Liver (tissue), 9 donors: ENCODE results near the gene CPZ. TPM values are rescaled to one million over a fixed set of nuclear protein-coding genes. Genes with fewer than 3 reads are reported as not detected.

ENCODE experiments used
- DNase-seq: peaks from one replicate; pipeline ENCODE4 v3.0.0-alpha.2; 2017; ENCODE audit warnings: low spot score
- H3K27ac ChIP-seq, 2 donors: one replicate each; pipeline ENCODE4 v1.7.0; 2013; ENCODE audit warnings: inconsistent platforms in 2 of 2, low read length in 2 of 2, control low read depth in 1 of 2, low read depth in 1 of 2, mild to moderate bottlenecking in 1 of 2
- H3K27me3 ChIP-seq, 4 donors: one replicate each; pipeline versions ENCODE4 v1.6.1 to v1.7.0; 2013; ENCODE audit warnings: low read length in 3 of 4, inconsistent platforms in 1 of 4, mild to moderate bottlenecking in 1 of 4, moderate library complexity in 1 of 4; ENCODE audit not compliant: control insufficient read depth in 4 of 4, insufficient read depth in 4 of 4
- H3K36me3 ChIP-seq, 4 donors: one replicate each; pipeline versions ENCODE4 v1.6.1 to v1.7.0; 2013; ENCODE audit warnings: low read length in 3 of 4, mild to moderate bottlenecking in 3 of 4, low read depth in 1 of 4, moderate library complexity in 1 of 4; ENCODE audit not compliant: control insufficient read depth in 4 of 4, insufficient read depth in 3 of 4
- H3K4me1 ChIP-seq, 4 donors: one replicate each; pipeline versions ENCODE4 v1.6.1 to v1.7.0; 2013; ENCODE audit warnings: low read length in 3 of 4, mild to moderate bottlenecking in 3 of 4, moderate library complexity in 1 of 4; ENCODE audit not compliant: control insufficient read depth in 4 of 4, insufficient read depth in 4 of 4
- H3K4me3 ChIP-seq, 3 donors: one replicate each; pipeline versions ENCODE4 v1.6.1 to v1.7.0; 2013; ENCODE audit warnings: low read length in 3 of 3, control low read depth in 1 of 3, low read depth in 1 of 3, mild to moderate bottlenecking in 1 of 3
- H3K9ac ChIP-seq, 2 donors: one replicate each; pipeline ENCODE4 v1.7.0; 2013; ENCODE audit warnings: low read length in 2 of 2, mild to moderate bottlenecking in 2 of 2, moderate library complexity in 2 of 2, control low read depth in 1 of 2, low read depth in 1 of 2
- H3K9me3 ChIP-seq, 4 donors: one replicate each; pipeline versions ENCODE4 v1.6.1 to v1.7.0; 2013; ENCODE audit warnings: low read length in 3 of 4; ENCODE audit not compliant: control insufficient read depth in 4 of 4
- EGR1 ChIP-seq, 2 donors: IDR thresholded peaks; 2 replicates each; pipeline ENCODE4 v1.6.1; 2016 to 2018; ENCODE audit warnings: antibody characterized with exemption in 2 of 2, low read depth in 2 of 2
- FOXA1 ChIP-seq: IDR thresholded peaks from 2 replicates; pipeline ENCODE4 v1.6.1; 2016; ENCODE audit warnings: antibody characterized with exemption
- GABPA ChIP-seq, 2 donors: IDR thresholded peaks in 1 of 2; conservative IDR thresholded peaks in 1 of 2; 2 replicates each; pipeline ENCODE4 v1.6.1; 2016; ENCODE audit warnings: antibody characterized with exemption in 2 of 2, mild to moderate bottlenecking in 1 of 2, moderate library complexity in 1 of 2
- HNF4A ChIP-seq, 2 donors: conservative IDR thresholded peaks; 2 replicates each; pipeline ENCODE4 v1.6.1; 2016; ENCODE audit warnings: antibody characterized with exemption in 2 of 2, mild to moderate bottlenecking in 2 of 2
- HNF4G ChIP-seq: IDR thresholded peaks from 2 replicates; pipeline ENCODE4 v1.6.1; 2016; ENCODE audit warnings: antibody characterized with exemption
- JUND ChIP-seq, 2 donors: IDR thresholded peaks; 2 replicates each; pipeline ENCODE4 v1.6.1; 2016; ENCODE audit warnings: antibody characterized with exemption in 2 of 2
- NR2F2 ChIP-seq: IDR thresholded peaks from 2 replicates; pipeline ENCODE4 v1.6.1; 2016; ENCODE audit warnings: antibody characterized with exemption
- RAD21 ChIP-seq, 2 donors: IDR thresholded peaks; 2 replicates each; pipeline ENCODE4 v1.6.1; 2016; ENCODE audit warnings: antibody characterized with exemption in 2 of 2, mild to moderate bottlenecking in 2 of 2
- RXRA ChIP-seq, 2 donors: IDR thresholded peaks; 2 replicates each; pipeline ENCODE4 v1.6.1; 2017 to 2018; ENCODE audit warnings: antibody characterized with exemption in 2 of 2, mild to moderate bottlenecking in 1 of 2
- SP1 ChIP-seq: IDR thresholded peaks from 2 replicates; pipeline ENCODE4 v1.6.1; 2018; ENCODE audit warnings: antibody characterized with exemption, mild to moderate bottlenecking
- TAF1 ChIP-seq: conservative IDR thresholded peaks from 2 replicates; pipeline ENCODE4 v1.6.1; 2016; ENCODE audit warnings: antibody characterized with exemption, mild to moderate bottlenecking
- WGBS: extraction: QIAGEN DNeasy Blood & Tissue Kit; methylation state at CpG from one replicate; pipeline ENCODE4 v1.1.7; 2013; 5-methylcytosine and 5-hydroxymethylcytosine counted together
- polyA plus RNA-seq, 2 donors: library from polyadenylated mRNA; stranded (reverse) in 1 of 2; unstranded in 1 of 2; fragments of 200-250 nt in 1 of 2; fragments of >200 nt in 1 of 2; fragmentation: Nextera tagmentation in 1 of 2; extraction: Ambion mirVana in 1 of 2; gene quantifications; one replicate each; pipeline versions ENCODE4 v1.2.1 to v1.2.3, GENCODE V29; 2013 to 2015
- total RNA-seq, 2 donors: library from RNA; depleted of rRNA; stranded (reverse); fragments of >200 nt; gene quantifications; one replicate each; pipeline ENCODE4 v1.2.3, GENCODE V29; 2014
- TF ChIP-seq, protein P1 (sequence below): IDR thresholded peaks from 2 replicates; pipeline ENCODE4 v1.6.1; 2016; ENCODE audit warnings: antibody characterized with exemption
- TF ChIP-seq, protein P2 (sequence below): IDR thresholded peaks from 2 replicates; pipeline ENCODE4 v1.6.1; 2016; ENCODE audit warnings: antibody characterized with exemption, mild to moderate bottlenecking
- TF ChIP-seq, protein P3 (sequence below): fragments of 150-350 bp; IDR thresholded peaks from 2 replicates; pipeline ENCODE4 v1.5.1; 2017; ENCODE audit warnings: improper control_type of control experiment, low read depth, low read length; ENCODE audit not compliant: missing input control
- TF ChIP-seq, protein P4 (sequence below): IDR thresholded peaks from 2 replicates; pipeline ENCODE4 v1.6.1; 2016; ENCODE audit warnings: antibody characterized with exemption
- TF ChIP-seq, protein P5 (sequence below): IDR thresholded peaks from 2 replicates; pipeline ENCODE4 v1.6.1; 2016; ENCODE audit warnings: antibody characterized with exemption
- donor health status: healthy.
- donor health status: healthy.
- donor health status: healthy.
- donor health status: healthy.
- donor health status: healthy.

The CPZ gene
- total and polyA plus RNA-seq, 4 donors: 0.51 to 1.8 (median 1.4) TPM

DNA sequence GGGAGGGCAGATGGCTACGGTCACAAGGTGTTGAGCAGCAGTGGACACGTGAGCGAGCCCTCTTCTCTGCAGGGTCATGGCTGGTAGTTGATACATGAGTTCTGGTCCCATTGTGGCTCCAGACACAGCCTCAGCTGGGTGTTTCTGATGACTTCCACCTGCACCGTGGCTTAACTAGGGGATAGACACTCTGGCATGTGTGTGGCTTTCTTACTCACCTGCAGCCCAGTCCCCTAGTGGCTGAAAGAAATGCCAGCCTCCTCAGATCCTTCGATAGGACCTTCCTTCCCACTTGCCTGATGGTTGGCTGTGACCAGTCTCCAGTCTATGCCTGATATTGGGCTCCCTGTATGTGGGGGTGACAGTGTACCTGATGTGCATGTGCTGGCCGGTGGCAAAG lies 7.4 kb upstream of the CPZ start:
- H3K4me3 ChIP-seq: no peak overlapping the region
- WGBS: 39% methylated on average over 6 of the region's 6 CpGs
- TF ChIP-seq RAD21 (IDR thresholded peaks at IDR 0.05) (no peak), JUND (IDR thresholded peaks at IDR 0.05) (no peak), TAF1 (no peak), RXRA (IDR thresholded peaks at IDR 0.05) (no peak), FOXA1 (no peak), EGR1 (IDR thresholded peaks at IDR 0.05; ENCODE audit: low read depth in 2 of 2) (no peak), HNF4A (conservative IDR thresholded peaks at IDR 0.05) (no peak), GABPA (IDR thresholded peaks at IDR 0.05 in 1 of 2, conservative IDR thresholded peaks at IDR 0.05 in 1 of 2) (no peak), NR2F2 (no peak), SP1 (no peak)
- TF ChIP-seq, protein P1, sequence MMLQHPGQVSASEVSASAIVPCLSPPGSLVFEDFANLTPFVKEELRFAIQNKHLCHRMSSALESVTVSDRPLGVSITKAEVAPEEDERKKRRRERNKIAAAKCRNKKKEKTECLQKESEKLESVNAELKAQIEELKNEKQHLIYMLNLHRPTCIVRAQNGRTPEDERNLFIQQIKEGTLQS: no peak
- TF ChIP-seq, protein P2, sequence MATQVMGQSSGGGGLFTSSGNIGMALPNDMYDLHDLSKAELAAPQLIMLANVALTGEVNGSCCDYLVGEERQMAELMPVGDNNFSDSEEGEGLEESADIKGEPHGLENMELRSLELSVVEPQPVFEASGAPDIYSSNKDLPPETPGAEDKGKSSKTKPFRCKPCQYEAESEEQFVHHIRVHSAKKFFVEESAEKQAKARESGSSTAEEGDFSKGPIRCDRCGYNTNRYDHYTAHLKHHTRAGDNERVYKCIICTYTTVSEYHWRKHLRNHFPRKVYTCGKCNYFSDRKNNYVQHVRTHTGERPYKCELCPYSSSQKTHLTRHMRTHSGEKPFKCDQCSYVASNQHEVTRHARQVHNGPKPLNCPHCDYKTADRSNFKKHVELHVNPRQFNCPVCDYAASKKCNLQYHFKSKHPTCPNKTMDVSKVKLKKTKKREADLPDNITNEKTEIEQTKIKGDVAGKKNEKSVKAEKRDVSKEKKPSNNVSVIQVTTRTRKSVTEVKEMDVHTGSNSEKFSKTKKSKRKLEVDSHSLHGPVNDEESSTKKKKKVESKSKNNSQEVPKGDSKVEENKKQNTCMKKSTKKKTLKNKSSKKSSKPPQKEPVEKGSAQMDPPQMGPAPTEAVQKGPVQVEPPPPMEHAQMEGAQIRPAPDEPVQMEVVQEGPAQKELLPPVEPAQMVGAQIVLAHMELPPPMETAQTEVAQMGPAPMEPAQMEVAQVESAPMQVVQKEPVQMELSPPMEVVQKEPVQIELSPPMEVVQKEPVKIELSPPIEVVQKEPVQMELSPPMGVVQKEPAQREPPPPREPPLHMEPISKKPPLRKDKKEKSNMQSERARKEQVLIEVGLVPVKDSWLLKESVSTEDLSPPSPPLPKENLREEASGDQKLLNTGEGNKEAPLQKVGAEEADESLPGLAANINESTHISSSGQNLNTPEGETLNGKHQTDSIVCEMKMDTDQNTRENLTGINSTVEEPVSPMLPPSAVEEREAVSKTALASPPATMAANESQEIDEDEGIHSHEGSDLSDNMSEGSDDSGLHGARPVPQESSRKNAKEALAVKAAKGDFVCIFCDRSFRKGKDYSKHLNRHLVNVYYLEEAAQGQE: no peak
- TF ChIP-seq, protein P3, sequence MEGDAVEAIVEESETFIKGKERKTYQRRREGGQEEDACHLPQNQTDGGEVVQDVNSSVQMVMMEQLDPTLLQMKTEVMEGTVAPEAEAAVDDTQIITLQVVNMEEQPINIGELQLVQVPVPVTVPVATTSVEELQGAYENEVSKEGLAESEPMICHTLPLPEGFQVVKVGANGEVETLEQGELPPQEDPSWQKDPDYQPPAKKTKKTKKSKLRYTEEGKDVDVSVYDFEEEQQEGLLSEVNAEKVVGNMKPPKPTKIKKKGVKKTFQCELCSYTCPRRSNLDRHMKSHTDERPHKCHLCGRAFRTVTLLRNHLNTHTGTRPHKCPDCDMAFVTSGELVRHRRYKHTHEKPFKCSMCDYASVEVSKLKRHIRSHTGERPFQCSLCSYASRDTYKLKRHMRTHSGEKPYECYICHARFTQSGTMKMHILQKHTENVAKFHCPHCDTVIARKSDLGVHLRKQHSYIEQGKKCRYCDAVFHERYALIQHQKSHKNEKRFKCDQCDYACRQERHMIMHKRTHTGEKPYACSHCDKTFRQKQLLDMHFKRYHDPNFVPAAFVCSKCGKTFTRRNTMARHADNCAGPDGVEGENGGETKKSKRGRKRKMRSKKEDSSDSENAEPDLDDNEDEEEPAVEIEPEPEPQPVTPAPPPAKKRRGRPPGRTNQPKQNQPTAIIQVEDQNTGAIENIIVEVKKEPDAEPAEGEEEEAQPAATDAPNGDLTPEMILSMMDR: no peak
- TF ChIP-seq, protein P4, sequence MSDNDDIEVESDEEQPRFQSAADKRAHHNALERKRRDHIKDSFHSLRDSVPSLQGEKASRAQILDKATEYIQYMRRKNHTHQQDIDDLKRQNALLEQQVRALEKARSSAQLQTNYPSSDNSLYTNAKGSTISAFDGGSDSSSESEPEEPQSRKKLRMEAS: no peak
- TF ChIP-seq, protein P5, sequence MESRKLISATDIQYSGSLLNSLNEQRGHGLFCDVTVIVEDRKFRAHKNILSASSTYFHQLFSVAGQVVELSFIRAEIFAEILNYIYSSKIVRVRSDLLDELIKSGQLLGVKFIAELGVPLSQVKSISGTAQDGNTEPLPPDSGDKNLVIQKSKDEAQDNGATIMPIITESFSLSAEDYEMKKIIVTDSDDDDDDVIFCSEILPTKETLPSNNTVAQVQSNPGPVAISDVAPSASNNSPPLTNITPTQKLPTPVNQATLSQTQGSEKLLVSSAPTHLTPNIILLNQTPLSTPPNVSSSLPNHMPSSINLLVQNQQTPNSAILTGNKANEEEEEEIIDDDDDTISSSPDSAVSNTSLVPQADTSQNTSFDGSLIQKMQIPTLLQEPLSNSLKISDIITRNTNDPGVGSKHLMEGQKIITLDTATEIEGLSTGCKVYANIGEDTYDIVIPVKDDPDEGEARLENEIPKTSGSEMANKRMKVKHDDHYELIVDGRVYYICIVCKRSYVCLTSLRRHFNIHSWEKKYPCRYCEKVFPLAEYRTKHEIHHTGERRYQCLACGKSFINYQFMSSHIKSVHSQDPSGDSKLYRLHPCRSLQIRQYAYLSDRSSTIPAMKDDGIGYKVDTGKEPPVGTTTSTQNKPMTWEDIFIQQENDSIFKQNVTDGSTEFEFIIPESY: no peak
- H3K9me3 ChIP-seq: no peaks in the 10 kb centered on the region
- no peaks in the 10 kb centered on the region for H3K36me3 ChIP-seq
- H3K4me1 ChIP-seq: no peaks in the 10 kb centered on the region
- peaks cover 0 to 3% (median 2%) of the 10 kb centered on the region in 4 donors for H3K27me3 ChIP-seq
- DNase-seq: no peak
- H3K27ac ChIP-seq: no peak overlapping the region
- H3K9ac ChIP-seq: no peak overlapping the region

DNA sequence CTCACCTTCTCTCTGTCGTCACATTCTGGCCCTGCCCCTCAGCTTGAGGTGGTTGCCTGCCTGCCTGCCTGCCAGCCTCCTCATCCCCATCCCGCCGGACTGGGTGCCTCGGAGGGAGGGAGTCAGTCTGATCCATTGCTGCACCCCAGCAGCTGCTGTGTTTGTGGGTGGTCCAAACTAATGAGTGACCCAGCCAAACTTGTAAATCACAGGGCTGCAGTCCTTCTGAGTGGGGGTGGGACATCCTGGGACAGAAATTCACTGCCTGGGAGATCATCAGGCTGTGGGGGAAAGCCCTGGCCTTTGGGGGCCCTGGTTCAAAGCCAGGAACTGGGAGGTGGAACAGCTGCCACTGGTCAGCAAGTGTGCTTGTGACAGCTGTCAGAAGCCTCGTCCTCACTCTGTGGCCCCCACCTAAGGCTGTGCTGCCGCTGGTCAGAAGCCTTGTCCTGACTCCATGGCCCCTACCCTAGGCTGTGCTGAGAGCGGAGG lies 6.8 kb upstream of the CPZ start:
- 55% methylated on average over 7 of the region's 7 CpGs for WGBS
- Histone ChIP-seq H3K4me1 (no peaks in the 10 kb centered on the region), H3K36me3 (no peaks in the 10 kb centered on the region), H3K9ac (no peak overlapping the region), H3K4me3 (no peak overlapping the region), H3K27me3 (peaks cover 0 to 3% (median 2%) of the 10 kb centered on the region in 4 donors), H3K9me3 (no peaks in the 10 kb centered on the region), H3K27ac (no peak overlapping the region)
- DNase-seq: no peak
- no peak for TF ChIP-seq HNF4G
- TF ChIP-seq, protein P1: no peak
- TF ChIP-seq, protein P3: no peak
- no peak for TF ChIP-seq RXRA (IDR thresholded peaks at IDR 0.05)
- no peak for TF ChIP-seq GABPA (IDR thresholded peaks at IDR 0.05 in 1 of 2, conservative IDR thresholded peaks at IDR 0.05 in 1 of 2)
- TF ChIP-seq, protein P5: no peak
- TF ChIP-seq, protein P4: no peak
- TF ChIP-seq EGR1 (IDR thresholded peaks at IDR 0.05; ENCODE audit: low read depth in 2 of 2): no peak
- TF ChIP-seq JUND (IDR thresholded peaks at IDR 0.05): no peak
- no peak for TF ChIP-seq RAD21 (IDR thresholded peaks at IDR 0.05)
- no peak for TF ChIP-seq NR2F2
